HG02884 (cell line): ENCODE measurements around the gene ARHGAP40.

Source experiments
- ATAC-seq: cut with Tn5 transposase; IDR thresholded peaks from one replicate; pipeline ENCODE4 v1.9.1; 2021; ENCODE audit warnings: mild to moderate bottlenecking, moderate library complexity; ENCODE audit not compliant: unreplicated experiment

The ARHGAP40 gene

DNA sequence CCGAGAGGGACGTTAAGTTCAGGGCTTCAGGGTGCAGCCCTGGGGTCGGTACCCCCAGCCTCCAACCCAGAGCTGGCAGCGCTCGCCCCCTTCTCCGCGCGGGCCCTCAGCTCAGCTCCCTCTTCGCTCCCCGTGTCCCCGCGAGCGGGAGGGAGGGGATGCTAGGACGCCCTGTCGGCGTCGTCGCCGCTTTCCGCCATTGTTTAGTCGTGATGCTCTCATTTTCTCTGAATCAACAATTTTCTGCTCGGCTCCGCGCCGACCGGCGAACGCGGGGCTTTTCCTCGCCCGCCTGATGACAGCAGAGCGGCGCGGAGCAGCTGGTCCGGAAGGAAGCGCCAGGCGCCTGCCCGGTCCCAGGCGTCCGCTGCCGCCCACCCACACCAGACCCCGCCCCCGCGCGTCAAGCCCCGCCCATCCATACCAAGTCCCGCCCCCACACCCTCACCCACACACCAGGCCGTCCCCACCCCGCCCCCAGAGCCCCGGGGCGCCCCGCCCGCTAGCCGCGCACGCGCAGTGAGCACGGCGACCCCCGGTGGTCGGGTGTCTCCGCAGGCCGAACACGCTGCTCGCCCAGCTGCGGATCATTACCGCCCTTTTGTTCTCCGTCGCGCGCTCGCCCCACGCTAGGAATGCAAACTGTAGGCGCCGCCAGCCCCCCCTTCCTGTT lies 72.6 kb downstream of the ARHGAP40 start:
- peak; percentile 50 for ATAC-seq

- ATAC-seq: no peak
These were observed 73.1 kb downstream of the ARHGAP40 start for GRCh38 chr20:38674765-38675133.

DNA sequence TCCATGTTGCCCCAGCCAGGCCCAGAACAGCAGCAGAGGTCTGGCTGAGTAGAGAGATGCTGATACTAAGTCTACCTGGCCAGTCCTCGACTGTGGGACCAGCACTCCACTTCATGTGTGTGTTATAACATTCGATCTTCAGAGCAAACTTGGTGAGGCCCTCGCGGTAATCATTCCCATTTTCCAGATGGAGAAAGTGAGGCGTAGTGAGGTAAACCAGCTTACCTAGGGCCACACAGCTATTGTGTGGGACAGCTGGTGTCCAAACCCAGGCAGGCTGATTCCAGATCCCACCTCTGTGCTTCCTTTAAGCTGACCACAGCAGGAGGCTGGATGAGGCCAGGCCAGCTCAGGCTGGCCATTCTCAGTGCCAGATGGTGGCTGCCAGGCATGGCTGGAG lies 75.0 kb downstream of the ARHGAP40 start:
- no peak for ATAC-seq

GRCh38 chr20:38680500-38681306 lies 79.1 kb downstream of the ARHGAP40 start:
- ATAC-seq: no peak

DNA sequence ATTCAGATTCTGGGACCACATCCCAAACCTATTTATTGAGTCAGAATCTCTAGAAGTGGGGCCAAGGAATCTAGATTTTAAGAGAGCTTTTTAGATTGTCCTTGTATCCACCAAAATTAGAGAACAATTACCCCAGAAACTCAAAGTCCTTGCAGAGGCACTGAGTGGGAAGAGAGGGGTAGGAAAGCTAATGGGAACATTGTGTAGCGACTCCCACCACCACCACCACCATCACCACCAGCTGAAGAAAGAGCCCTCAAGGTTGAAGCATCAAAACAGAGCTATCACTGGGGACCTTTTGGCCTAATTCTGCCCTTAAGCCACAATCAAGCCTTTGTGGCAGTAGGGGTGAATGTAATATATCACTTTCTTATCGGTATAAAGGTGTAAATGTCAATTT lies 83.7 kb downstream of the ARHGAP40 start:
- no peak for ATAC-seq

DNA sequence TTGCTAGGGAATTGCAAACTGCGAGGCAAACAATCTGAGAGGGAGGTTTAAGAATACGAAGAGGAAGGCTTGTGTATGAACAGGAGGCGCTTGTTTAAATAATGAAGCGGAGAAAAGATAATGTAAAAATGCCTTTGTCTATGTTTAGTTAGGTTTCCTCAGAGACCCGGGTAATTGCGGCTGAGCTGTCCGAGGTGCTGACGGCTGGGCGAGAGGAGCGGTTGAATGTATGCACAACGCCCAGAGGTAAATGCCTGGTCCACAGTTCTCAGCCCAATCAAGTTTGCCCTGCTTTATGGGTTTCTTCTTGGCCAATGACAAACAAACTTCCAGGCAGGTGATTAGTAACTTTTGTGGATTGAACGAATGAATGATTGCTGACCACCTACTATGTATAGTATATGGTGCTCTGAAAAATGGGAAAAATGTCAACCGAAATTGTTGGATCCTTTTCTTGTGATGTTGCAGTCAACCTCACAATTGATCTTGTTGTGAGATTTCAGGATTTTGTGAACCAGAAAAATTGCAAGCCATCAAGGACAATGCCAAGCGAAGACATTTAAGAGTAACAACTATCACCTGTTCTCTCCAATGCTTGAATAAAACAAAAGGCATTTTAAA lies 84.4 kb downstream of the ARHGAP40 start:
- ATAC-seq: no peak

GRCh38 chr20:38692436-38693411 lies 91.1 kb downstream of the ARHGAP40 start:
- no peak for ATAC-seq

- ATAC-seq: no peak
These were observed 95.7 kb downstream of the ARHGAP40 start for GRCh38 chr20:38697306-38697705.

GRCh38 chr20:38698541-38698940 lies 96.9 kb downstream of the ARHGAP40 start:
- no peak for ATAC-seq

DNA sequence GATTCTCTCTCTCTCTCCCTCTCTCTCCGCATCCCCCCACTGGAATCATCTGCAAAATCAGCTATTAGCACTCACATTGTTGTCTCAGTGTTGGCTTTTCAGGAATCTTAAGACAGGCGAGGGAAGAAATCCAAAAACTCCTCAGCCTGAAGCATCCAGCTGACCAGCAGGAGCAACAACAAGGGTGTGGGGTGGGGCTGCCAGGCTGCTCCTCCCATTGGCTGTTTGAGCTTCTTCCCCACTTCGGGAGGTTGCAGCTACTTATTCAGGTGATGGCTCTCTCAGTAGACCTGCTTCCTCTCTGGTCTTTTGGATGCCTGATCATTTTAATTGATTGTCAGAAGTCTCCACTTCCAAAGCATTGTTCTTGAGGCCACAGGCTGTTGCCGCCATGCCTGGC lies 98.5 kb downstream of the ARHGAP40 start:
- ATAC-seq: no peak
